HL-60 (cell line): ENCODE data around the gene ADCY1.

Experiments
- DNase-seq, 2 experiments: peaks; one replicate each; pipeline ENCODE4 v3.0.0-alpha.2; 2010 to 2020; ENCODE audit warnings: low read depth in 1 of 2, low spot score in 1 of 2
- H3K27ac ChIP-seq: fragments of 250-450 bp; sonication (Bioruptor Pico); replicated peaks from 2 replicates; pipeline ENCODE4 v1.5.1; 2020; ENCODE audit warnings: mild to moderate bottlenecking, moderate library complexity
- H3K27me3 ChIP-seq: fragments of 250-450 bp; sonication (Bioruptor Pico); 2 replicates; pipeline ENCODE4 v1.5.1; 2021; ENCODE audit warnings: mild to moderate bottlenecking, moderate library complexity; ENCODE audit not compliant: insufficient read depth, poor library complexity, severe bottlenecking
- H3K4me3 ChIP-seq: replicated peaks from 2 replicates; pipeline ENCODE4 v1.5.1; 2011; ENCODE audit warnings: mild to moderate bottlenecking, control low read depth, low read length; ENCODE audit not compliant: insufficient read depth
- GABPA ChIP-seq: IDR thresholded peaks from 2 replicates; pipeline ENCODE4 v1.6.1; 2012; ENCODE audit warnings: low read depth
- POLR2AphosphoS5 ChIP-seq: IDR thresholded peaks from 2 replicates; pipeline ENCODE4 v1.6.1; 2012; ENCODE audit warnings: low read depth
- SPI1 ChIP-seq: IDR thresholded peaks from 2 replicates; pipeline ENCODE4 v1.6.1; 2012; ENCODE audit warnings: low read depth, mild to moderate bottlenecking, borderline replicate concordance
- TF ChIP-seq, protein P1 (sequence below): IDR thresholded peaks from 2 replicates; pipeline ENCODE4 v1.6.1; 2012; ENCODE audit warnings: low read depth; ENCODE audit not compliant: insufficient replicate concordance
- TF ChIP-seq, protein P2 (sequence below): IDR thresholded peaks from one replicate; pipeline ENCODE4 v1.5.1; 2011; ENCODE audit warnings: low read length, control low read depth, inconsistent platforms; ENCODE audit not compliant: insufficient read depth

Gene ADCY1

DNA sequence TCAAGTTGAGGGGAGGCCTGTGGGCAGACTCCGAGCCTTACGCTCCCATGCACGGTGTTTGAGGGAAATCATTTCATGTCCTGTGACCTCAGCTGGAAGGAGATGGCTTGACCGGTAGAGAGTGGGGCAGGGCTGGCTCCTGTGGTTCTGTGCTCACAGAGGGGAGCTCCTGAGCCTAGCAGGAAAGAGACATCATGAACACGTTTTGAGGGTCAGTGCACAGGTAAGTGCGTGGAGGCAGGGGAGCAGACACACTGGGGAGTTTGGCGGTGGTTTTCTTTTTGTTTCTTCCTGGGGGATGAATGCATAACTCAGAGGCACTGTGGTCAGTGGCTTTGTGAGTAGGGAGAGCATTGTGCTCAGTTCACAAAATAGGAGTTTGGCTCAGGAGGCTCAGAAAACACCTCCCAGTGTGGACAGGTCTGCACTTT is 22.5 kb downstream of the ADCY1 start:
- TF ChIP-seq, protein P1, sequence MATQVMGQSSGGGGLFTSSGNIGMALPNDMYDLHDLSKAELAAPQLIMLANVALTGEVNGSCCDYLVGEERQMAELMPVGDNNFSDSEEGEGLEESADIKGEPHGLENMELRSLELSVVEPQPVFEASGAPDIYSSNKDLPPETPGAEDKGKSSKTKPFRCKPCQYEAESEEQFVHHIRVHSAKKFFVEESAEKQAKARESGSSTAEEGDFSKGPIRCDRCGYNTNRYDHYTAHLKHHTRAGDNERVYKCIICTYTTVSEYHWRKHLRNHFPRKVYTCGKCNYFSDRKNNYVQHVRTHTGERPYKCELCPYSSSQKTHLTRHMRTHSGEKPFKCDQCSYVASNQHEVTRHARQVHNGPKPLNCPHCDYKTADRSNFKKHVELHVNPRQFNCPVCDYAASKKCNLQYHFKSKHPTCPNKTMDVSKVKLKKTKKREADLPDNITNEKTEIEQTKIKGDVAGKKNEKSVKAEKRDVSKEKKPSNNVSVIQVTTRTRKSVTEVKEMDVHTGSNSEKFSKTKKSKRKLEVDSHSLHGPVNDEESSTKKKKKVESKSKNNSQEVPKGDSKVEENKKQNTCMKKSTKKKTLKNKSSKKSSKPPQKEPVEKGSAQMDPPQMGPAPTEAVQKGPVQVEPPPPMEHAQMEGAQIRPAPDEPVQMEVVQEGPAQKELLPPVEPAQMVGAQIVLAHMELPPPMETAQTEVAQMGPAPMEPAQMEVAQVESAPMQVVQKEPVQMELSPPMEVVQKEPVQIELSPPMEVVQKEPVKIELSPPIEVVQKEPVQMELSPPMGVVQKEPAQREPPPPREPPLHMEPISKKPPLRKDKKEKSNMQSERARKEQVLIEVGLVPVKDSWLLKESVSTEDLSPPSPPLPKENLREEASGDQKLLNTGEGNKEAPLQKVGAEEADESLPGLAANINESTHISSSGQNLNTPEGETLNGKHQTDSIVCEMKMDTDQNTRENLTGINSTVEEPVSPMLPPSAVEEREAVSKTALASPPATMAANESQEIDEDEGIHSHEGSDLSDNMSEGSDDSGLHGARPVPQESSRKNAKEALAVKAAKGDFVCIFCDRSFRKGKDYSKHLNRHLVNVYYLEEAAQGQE, result no peak
- no peak for TF ChIP-seq POLR2AphosphoS5
- no peak for TF ChIP-seq GABPA
- TF ChIP-seq SPI1, result no peak
- TF ChIP-seq, protein P2, sequence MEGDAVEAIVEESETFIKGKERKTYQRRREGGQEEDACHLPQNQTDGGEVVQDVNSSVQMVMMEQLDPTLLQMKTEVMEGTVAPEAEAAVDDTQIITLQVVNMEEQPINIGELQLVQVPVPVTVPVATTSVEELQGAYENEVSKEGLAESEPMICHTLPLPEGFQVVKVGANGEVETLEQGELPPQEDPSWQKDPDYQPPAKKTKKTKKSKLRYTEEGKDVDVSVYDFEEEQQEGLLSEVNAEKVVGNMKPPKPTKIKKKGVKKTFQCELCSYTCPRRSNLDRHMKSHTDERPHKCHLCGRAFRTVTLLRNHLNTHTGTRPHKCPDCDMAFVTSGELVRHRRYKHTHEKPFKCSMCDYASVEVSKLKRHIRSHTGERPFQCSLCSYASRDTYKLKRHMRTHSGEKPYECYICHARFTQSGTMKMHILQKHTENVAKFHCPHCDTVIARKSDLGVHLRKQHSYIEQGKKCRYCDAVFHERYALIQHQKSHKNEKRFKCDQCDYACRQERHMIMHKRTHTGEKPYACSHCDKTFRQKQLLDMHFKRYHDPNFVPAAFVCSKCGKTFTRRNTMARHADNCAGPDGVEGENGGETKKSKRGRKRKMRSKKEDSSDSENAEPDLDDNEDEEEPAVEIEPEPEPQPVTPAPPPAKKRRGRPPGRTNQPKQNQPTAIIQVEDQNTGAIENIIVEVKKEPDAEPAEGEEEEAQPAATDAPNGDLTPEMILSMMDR, result no peak
- no peak for DNase-seq
- H3K27me3 ChIP-seq, result no peaks in the 10 kb centered on the region
- no peak overlapping the region for H3K27ac ChIP-seq
- no peak overlapping the region for H3K4me3 ChIP-seq

DNA sequence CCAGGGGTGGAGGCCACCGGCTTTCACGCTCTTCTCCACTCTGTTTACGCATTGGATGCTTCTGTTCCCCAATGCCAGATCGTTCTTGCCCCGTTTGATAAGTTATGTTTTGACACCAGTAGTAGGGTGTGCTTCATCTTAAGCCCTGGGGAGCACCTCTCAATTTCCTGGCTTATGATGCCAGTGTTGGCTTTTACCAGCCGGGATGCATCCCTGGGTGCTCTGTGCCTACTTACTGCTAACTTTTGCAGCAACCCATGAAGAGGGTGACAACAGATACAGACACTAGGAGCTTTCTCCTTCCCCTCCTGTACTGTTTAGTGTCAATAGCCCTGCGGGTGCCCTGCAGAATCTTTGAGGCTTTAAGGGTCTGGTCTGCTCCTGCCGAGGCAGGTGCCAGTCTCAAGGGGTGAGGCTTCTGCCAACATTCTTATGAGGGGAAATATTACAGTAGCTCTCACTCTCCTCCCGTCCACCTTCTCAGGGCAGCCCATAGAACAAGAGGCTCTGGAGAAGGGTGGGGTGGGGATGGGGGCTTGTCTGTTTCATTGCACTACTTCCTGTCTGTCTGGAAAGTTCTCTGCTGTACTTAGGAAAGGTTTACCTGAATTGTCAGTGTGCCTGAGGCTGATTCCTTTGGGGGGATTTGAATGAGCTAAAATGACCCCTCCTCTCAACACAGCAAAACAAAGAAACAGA is 23.3 kb downstream of the ADCY1 start:
- Histone ChIP-seq H3K27ac (no peak overlapping the region), H3K27me3 (no peaks in the 10 kb centered on the region), H3K4me3 (no peak overlapping the region)
- TF ChIP-seq POLR2AphosphoS5 (no peak), GABPA (no peak), SPI1 (no peak)
- TF ChIP-seq, protein P1, result no peak
- no peak for DNase-seq

DNA sequence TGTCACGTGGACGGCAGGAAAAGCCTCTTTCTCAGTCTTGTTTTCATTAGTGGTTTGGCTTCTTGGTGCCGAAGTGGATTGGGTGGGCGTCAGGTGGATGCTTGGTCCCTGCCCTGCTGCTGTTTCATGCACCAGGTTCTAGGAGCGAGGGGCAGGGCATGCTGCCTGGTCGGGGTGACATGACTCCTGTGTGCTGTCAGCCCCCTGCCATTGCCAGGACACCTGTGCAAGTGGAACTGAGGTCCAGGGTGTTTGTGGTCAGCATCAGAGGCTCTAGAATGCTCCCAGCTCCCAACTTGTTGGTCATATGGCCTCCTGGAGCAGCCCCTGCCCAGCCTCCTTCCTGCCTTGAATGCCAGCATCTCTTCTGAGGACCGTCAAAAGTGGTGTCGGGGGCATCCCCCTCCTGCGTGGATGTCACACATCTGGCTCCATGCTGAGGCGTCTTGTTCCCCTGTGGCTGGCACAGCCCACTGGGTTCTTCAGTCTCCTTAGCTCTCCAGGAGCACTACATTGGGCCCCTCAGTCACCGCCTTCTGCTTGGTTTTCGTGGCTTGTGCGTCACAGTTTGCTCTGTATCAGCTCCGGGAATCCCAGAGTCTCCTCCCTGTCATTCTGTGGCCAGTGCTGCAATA is 24.8 kb downstream of the ADCY1 start:
- Histone ChIP-seq H3K27ac (no peak overlapping the region), H3K4me3 (no peak overlapping the region), H3K27me3 (peaks cover 2% of the 10 kb centered on the region)
- DNase-seq, result no peak
- TF ChIP-seq SPI1 (no peak), GABPA (no peak)

DNA sequence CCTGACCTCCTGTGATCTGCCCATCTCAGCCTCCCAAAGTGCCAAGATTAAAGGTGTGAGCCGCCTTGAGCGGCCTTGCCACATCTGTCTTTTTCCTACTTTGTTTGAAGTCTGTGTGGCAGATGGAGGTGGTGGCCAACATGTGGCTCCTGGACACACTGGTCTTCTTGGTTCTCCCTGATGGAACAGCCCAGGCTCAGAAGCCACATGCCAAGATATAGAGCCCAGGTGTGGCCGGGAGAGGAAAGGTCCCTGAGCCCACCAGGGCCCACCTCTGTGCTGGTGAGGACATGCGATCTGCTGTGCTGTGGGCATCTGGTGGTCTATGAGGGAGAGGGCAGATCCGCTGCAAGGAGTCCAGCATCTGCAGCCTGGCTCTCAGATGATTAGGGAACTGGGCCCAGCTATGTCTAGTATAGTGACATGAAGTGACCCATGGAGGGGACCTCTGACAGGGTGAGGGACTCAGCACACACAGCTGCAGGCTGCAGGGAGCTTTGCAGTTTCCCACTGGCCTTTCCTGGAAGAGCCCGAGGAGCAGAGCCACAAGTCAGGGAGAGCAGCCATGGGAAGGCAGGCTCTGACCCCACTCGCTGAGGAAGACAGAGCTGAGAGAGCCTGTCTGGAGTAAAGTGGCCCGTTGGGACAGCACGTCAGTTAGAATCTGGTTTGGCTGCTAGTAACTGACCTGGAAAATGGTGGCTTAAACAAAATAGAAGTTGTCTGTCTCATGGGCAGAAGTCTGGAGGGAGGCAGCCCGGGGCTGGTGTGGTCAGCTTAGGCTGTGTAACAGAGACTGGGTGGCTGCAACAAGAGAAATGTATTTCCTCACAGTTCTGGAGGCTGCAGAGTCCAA is 25.9 kb downstream of the ADCY1 start:
- H3K4me3 ChIP-seq, result no peak overlapping the region
- no peak for TF ChIP-seq POLR2AphosphoS5
- no peak for TF ChIP-seq SPI1
- TF ChIP-seq, protein P1, result no peak
- TF ChIP-seq GABPA, result no peak
- TF ChIP-seq, protein P2, result no peak
- H3K27me3 ChIP-seq, result peaks cover 2% of the 10 kb centered on the region

More for the DNA sequence above, 25.9 kb downstream of the ADCY1 start:
- no peak overlapping the region for H3K27ac ChIP-seq
- no peak for DNase-seq
